Endothelial cell of umbilical vein (primary cell): ENCODE measurements around the gene CLEC16A. TPM values are rescaled to one million over a fixed set of nuclear protein-coding genes. Genes with fewer than 3 reads are reported as not detected.

Source experiments
- BruUV-seq: library from RNA; stranded (reverse); fragments of 400-500 nt; replicated peaks from 2 replicates; lab custom pipeline; 2021; lab: Mats Ljungman, UMichigan
- CTCF ChIA-PET: fragments of 300-600, 350-600 bp; sonication (Branson Sonifier 250); formaldehyde crosslinking; loops from one replicate; lab custom pipeline; 2021; ENCODE audit warnings: antibody characterized with exemption, inconsistent platforms; lab: Charles Lee
- POLR2A ChIA-PET: fragments of 300-600, 350-600 bp; sonication (Branson Sonifier 250); formaldehyde crosslinking; loops from one replicate; lab custom pipeline; 2021; ENCODE audit warnings: antibody characterized with exemption, inconsistent platforms; lab: Charles Lee
- DNase-seq: peaks from one replicate; pipeline ENCODE4 v3.0.0-alpha.2; 2011; ENCODE audit warnings: low read depth, low spot score
- FAIRE-seq: peaks from 2 replicates; lab custom pipeline; 2011; peaks lifted over from hg19 to GRCh38; lab: Jason Lieb, UNC
- H2AFZ ChIP-seq: 2 replicates; pipeline ENCODE4 v1.6.0; 2012; ENCODE audit warnings: low read depth, low read length, control low read depth, inconsistent platforms
- H3K27ac ChIP-seq: 2 replicates; pipeline ENCODE4 v1.5.1; 2011; ENCODE audit warnings: low read depth, mild to moderate bottlenecking, control low read depth, low read length, moderate library complexity; ENCODE audit not compliant: insufficient read depth
- H3K27me3 ChIP-seq, 2 experiments: 2 replicates each; pipeline versions ENCODE4 v1.6.0 to v1.6.1; 2011; ENCODE audit warnings: low read length in 2 of 2, mixed read lengths in 1 of 2; ENCODE audit not compliant: control insufficient read depth in 2 of 2, insufficient read depth in 2 of 2
- H3K36me3 ChIP-seq, 2 experiments: 2 replicates in 1 of 2; 3 replicates in 1 of 2; pipeline ENCODE4 v1.5.1; 2011; ENCODE audit warnings: low read length in 2 of 2, mild to moderate bottlenecking in 1 of 2, moderate library complexity in 1 of 2; ENCODE audit not compliant: control insufficient read depth in 2 of 2, insufficient read depth in 2 of 2; ENCODE audit errors: extremely low read depth in 1 of 2
- H3K4me1 ChIP-seq: 3 replicates; pipeline ENCODE4 v1.5.1; 2011; ENCODE audit warnings: mild to moderate bottlenecking, low read length; ENCODE audit not compliant: control insufficient read depth, insufficient read depth; ENCODE audit errors: extremely low read depth
- H3K4me2 ChIP-seq: 2 replicates; pipeline ENCODE4 v1.6.1; 2011; ENCODE audit warnings: low read length, control low read depth, mixed read lengths; ENCODE audit not compliant: insufficient read depth
- H3K4me3 ChIP-seq, 3 experiments: fragments of 200-600 bp in 1 of 3; sonication (generic), shearing (Covaris generic) in 1 of 3; replicated peaks in 1 of 3; 2 replicates each; pipeline ENCODE4 v1.5.1; 2011 to 2016; ENCODE audit warnings: control low read depth in 3 of 3, low read length in 3 of 3, mild to moderate bottlenecking in 2 of 3, inconsistent platforms in 1 of 3, low read depth in 1 of 3, moderate library complexity in 1 of 3; ENCODE audit not compliant: insufficient read depth in 1 of 3
- H3K79me2 ChIP-seq: 2 replicates; pipeline ENCODE4 v1.6.0; 2012; ENCODE audit warnings: low read length, inconsistent platforms; ENCODE audit not compliant: control insufficient read depth, insufficient read depth
- H3K9ac ChIP-seq: replicated peaks from 2 replicates; pipeline ENCODE3; 2011; ENCODE audit warnings: low read length, control low read depth; ENCODE audit not compliant: insufficient read depth; ENCODE audit errors: extremely low read depth
- H3K9me1 ChIP-seq: replicated peaks from 3 replicates; pipeline ENCODE4 v1.6.0; 2011; ENCODE audit warnings: mild to moderate bottlenecking, low read length; ENCODE audit not compliant: control insufficient read depth, insufficient read depth; ENCODE audit errors: extremely low read depth
- H3K9me3 ChIP-seq: replicated peaks from 2 replicates; pipeline ENCODE4 v1.5.1; 2012; ENCODE audit warnings: low read length, inconsistent platforms; ENCODE audit not compliant: control insufficient read depth, insufficient read depth
- H4K20me1 ChIP-seq: replicated peaks from 2 replicates; pipeline ENCODE3; 2011; ENCODE audit warnings: mild to moderate bottlenecking, low read length; ENCODE audit not compliant: control insufficient read depth, insufficient read depth; ENCODE audit errors: extremely low read depth
- CTCF ChIP-seq, 2 donors: IDR thresholded peaks; 1 replicate in 1 of 2; 2 replicates in 1 of 2; pipeline ENCODE4 v1.5.1; 2011; ENCODE audit warnings: low read length in 2 of 2, mild to moderate bottlenecking in 2 of 2, moderate library complexity in 2 of 2, control low read depth in 1 of 2, inconsistent platforms in 1 of 2, low read depth in 1 of 2; ENCODE audit not compliant: insufficient read depth in 1 of 2; ENCODE audit errors: extremely low read depth in 1 of 2
- FOS ChIP-seq: IDR thresholded peaks from 2 replicates; pipeline ENCODE4 v1.6.1; 2011; ENCODE audit warnings: mild to moderate bottlenecking, low read length, moderate library complexity, borderline replicate concordance; ENCODE audit not compliant: insufficient read depth
- GATA2 ChIP-seq: IDR thresholded peaks from 2 replicates; pipeline ENCODE4 v1.7.0; 2011; ENCODE audit warnings: low read depth, mild to moderate bottlenecking, moderate library complexity, mixed read lengths, low read length; ENCODE audit not compliant: insufficient read length, insufficient read depth
- MAX ChIP-seq: IDR thresholded peaks from 2 replicates; pipeline ENCODE4 v1.6.1; 2011; ENCODE audit not compliant: insufficient read depth, insufficient read length
- POLR2A ChIP-seq: IDR thresholded peaks from 2 replicates; pipeline ENCODE4 v1.6.1; 2012; ENCODE audit warnings: low read depth, mild to moderate bottlenecking, control low read depth, low read length
- POLR2AphosphoS5 ChIP-seq: IDR thresholded peaks from 2 replicates; pipeline ENCODE4 v1.6.1; 2012; ENCODE audit warnings: low read depth, mild to moderate bottlenecking, control low read depth, low read length, moderate library complexity; ENCODE audit not compliant: insufficient read depth
- dilution Hi-C: fragments of 300-500 bp; cut with MboI; formaldehyde crosslinking; loops from one replicate; pipeline ENCODE4 v1.15.0; 2019; ENCODE audit warnings: low sequenced_read_pairs; ENCODE audit not compliant: extremely low pct_ligation_motif_present
- intact Hi-C: fragments of 100-400 bp; cut with micrococcal nuclease; formaldehyde crosslinking; loops from one replicate; pipeline ENCODE4 v1.10.0; 2022
- polyA plus RNA-seq, 4 experiments: library from polyadenylated mRNA; depleted of rRNA in 3 of 4; stranded (reverse) in 3 of 4; unstranded in 1 of 4; fragments of >200 nt; gene quantifications; 2 replicates each; pipeline versions ENCODE4 v1.2.1 to v1.2.3, GENCODE V29; 2011 to 2012; ENCODE audit warnings: missing spikeins in 1 of 4
- total RNA-seq: library from RNA; stranded (reverse); gene quantifications from 2 replicates; pipeline ENCODE4 v1.2.3, GENCODE V29; 2021

CLEC16A gene
- total and polyA plus RNA-seq, 2 donors (not counting 3 experiments of a cell fraction or from before 2014, with no cell fraction given) = 11.4 to 23.3 TPM

GRCh38 chr16:11080327-11080967 is 136.1 kb downstream of the CLEC16A start:
- H3K4me1 ChIP-seq = peaks cover 6% of the 10 kb centered on the region
- no peak for DNase-seq
- no peak overlapping the region for H3K4me3 ChIP-seq
- H3K36me3 ChIP-seq = peaks cover 0 to 2% of the 10 kb centered on the region in 2 experiments
- no peak overlapping the region for H3K27ac ChIP-seq
- H4K20me1 ChIP-seq = no peaks in the 10 kb centered on the region
- no peak overlapping the region for H3K4me2 ChIP-seq
- TF ChIP-seq GATA2 (no peak), CTCF (IDR thresholded peaks at IDR 0.05; ENCODE audit: extremely low read depth in 1 of 2, insufficient read depth in 1 of 2, low read depth in 1 of 2, low read length in 2 of 2) (no peak), POLR2A (no peak), MAX (no peak), POLR2AphosphoS5 (no peak), FOS (no peak)
- H3K27me3 ChIP-seq = no peaks in the 10 kb centered on the region
- FAIRE-seq = no peak
- CTCF ChIA-PET = no interaction called here
- no TSS peak for BruUV-seq
- POLR2A ChIA-PET = interaction anchor here (1.1 kb wide), 1 partner anchor 175 kb away, joined by 4 read pairs; no protein-coding TSS in a partner anchor
- dilution Hi-C loops (no loop called here), intact Hi-C loops (no loop called here)
- H3K9ac ChIP-seq = no peak overlapping the region
- H2AFZ ChIP-seq = no peak overlapping the region
- H3K79me2 ChIP-seq = no peaks in the 10 kb centered on the region
- H3K9me1 ChIP-seq = no peaks in the 10 kb centered on the region
- H3K9me3 ChIP-seq = no peaks in the 10 kb centered on the region
